GM12878 (cell line): ENCODE results near the gene PPFIBP1. TPM values are rescaled to one million over a fixed set of nuclear protein-coding genes. Genes with fewer than 3 reads are reported as not detected.

Experiments used
- ATAC-seq: fragments of 200-7000 bp; cut with Tn5 transposase; 3 replicates; pipeline ENCODE4 v1.9.1; 2020; ENCODE audit warnings: mild to moderate bottlenecking, moderate library complexity
- BruUV-seq: library from RNA; stranded (reverse); fragments of 400-500 nt; replicated peaks from 2 replicates; lab custom pipeline; 2021; lab: Mats Ljungman, UMichigan
- CTCF ChIA-PET: fragments of 300-600 bp; sonication (Branson Sonifier 250); formaldehyde crosslinking; extraction: SDS; loops from one replicate; lab custom pipeline; 2021; ENCODE audit warnings: inconsistent platforms; lab: Yijun Ruan, JAX
- POLR2A ChIA-PET: fragments of 350-600 bp; formaldehyde crosslinking; extraction: SDS; loops from one replicate; lab custom pipeline; 2021; ENCODE audit warnings: inconsistent platforms; lab: Charles Lee
- RAD21 ChIA-PET: fragments of 300-600 bp; sonication (Branson Sonifier 250); formaldehyde crosslinking; loops from one replicate; lab custom pipeline; 2023; ENCODE audit warnings: antibody characterized with exemption; ENCODE audit not compliant: unreplicated experiment; lab: Charles Lee
- SMC1A ChIA-PET: fragments of 300-600 bp; sonication (Branson Sonifier 250); formaldehyde crosslinking; loops from one replicate; lab custom pipeline; 2023; ENCODE audit not compliant: unreplicated experiment, uncharacterized antibody; lab: Charles Lee
- DNase-seq: peaks from one replicate; pipeline ENCODE4 v3.0.0-alpha.2; 2011; ENCODE audit warnings: low read depth, low spot score
- FAIRE-seq: peaks from 3 replicates; lab custom pipeline; 2011; peaks lifted over from hg19 to GRCh38; lab: Jason Lieb, UNC
- H2AFZ ChIP-seq: 2 replicates; pipeline ENCODE4 v1.6.0; 2011; ENCODE audit warnings: low read depth, low read length, control low read depth; ENCODE audit not compliant: control insufficient read depth
- H3K27ac ChIP-seq: 2 replicates; pipeline ENCODE4 v1.5.1; 2011; ENCODE audit warnings: control low read depth; ENCODE audit not compliant: control insufficient read depth, insufficient read depth
- H3K27me3 ChIP-seq, 2 experiments: replicated peaks in 1 of 2; 2 replicates each; pipeline versions ENCODE4 v1.6.0 to v1.6.1; 2011; ENCODE audit warnings: low read length in 1 of 2; ENCODE audit not compliant: control insufficient read depth in 2 of 2, insufficient read depth in 2 of 2
- H3K36me3 ChIP-seq, 2 experiments: 2 replicates each; pipeline ENCODE4 v1.5.1; 2011; ENCODE audit warnings: low read length in 1 of 2; ENCODE audit not compliant: control insufficient read depth in 2 of 2, insufficient read depth in 2 of 2
- H3K4me1 ChIP-seq: 2 replicates; pipeline ENCODE4 v1.6.1; 2011; ENCODE audit warnings: mild to moderate bottlenecking, low read length, moderate library complexity, mixed read lengths; ENCODE audit not compliant: control insufficient read depth, insufficient read depth
- H3K4me2 ChIP-seq: 2 replicates; pipeline ENCODE4 v1.6.0; 2011; ENCODE audit warnings: control low read depth; ENCODE audit not compliant: control insufficient read depth, insufficient read depth
- H3K4me3 ChIP-seq: fragments of 200-600 bp; sonication (generic); 2 replicates; pipeline ENCODE4 v1.5.1; 2016
- H3K79me2 ChIP-seq: 2 replicates; pipeline ENCODE4 v1.6.0; 2011; ENCODE audit warnings: low read length; ENCODE audit not compliant: control insufficient read depth, insufficient read depth
- H3K9ac ChIP-seq: 2 replicates; pipeline ENCODE4 v1.8.0; 2011; ENCODE audit warnings: low read length, control low read depth, mixed read lengths; ENCODE audit not compliant: control insufficient read depth, insufficient read depth
- H3K9me3 ChIP-seq: replicated peaks from 3 replicates; pipeline ENCODE4 v1.5.1; 2011; ENCODE audit warnings: mild to moderate bottlenecking, low read length; ENCODE audit not compliant: control insufficient read depth, insufficient read depth
- H4K20me1 ChIP-seq: 2 replicates; pipeline ENCODE4 v1.6.0; 2011; ENCODE audit not compliant: control insufficient read depth, insufficient read depth
- CTCF ChIP-seq, 3 experiments: IDR thresholded peaks in 2 of 3; conservative IDR thresholded peaks in 1 of 3; 2 replicates each; pipeline ENCODE4 v1.5.1; 2011; ENCODE audit warnings: low read depth in 3 of 3, low read length in 3 of 3, mild to moderate bottlenecking in 3 of 3, control low read depth in 2 of 3, moderate library complexity in 2 of 3, inconsistent platforms in 1 of 3, mixed read lengths in 1 of 3; ENCODE audit not compliant: control insufficient read depth in 2 of 3, insufficient read depth in 1 of 3; ENCODE audit errors: extremely low read depth in 1 of 3
- DPF2 ChIP-seq: fragments of 450-650 bp; IDR thresholded peaks from 2 replicates; pipeline ENCODE4 v1.6.1; 2017; ENCODE audit warnings: mild to moderate bottlenecking
- KLF5 ChIP-seq: fragments of 450-650 bp; IDR thresholded peaks from 2 replicates; pipeline ENCODE4 v1.6.1; 2014; ENCODE audit warnings: mild to moderate bottlenecking; ENCODE audit not compliant: partially characterized antibody
- PBX3 ChIP-seq: IDR thresholded peaks from 2 replicates; pipeline ENCODE4 v1.6.1; 2011; ENCODE audit warnings: mild to moderate bottlenecking, low read depth, low read length, moderate library complexity; ENCODE audit not compliant: insufficient replicate concordance
- RAD21 ChIP-seq: IDR thresholded peaks from 2 replicates; pipeline ENCODE4 v1.6.1; 2011; ENCODE audit warnings: mild to moderate bottlenecking, low read depth, low read length, moderate library complexity; ENCODE audit not compliant: insufficient read depth
- WRNIP1 ChIP-seq: IDR thresholded peaks from 2 replicates; pipeline ENCODE4 v1.6.1; 2011; ENCODE audit warnings: low read depth, low read length, improper control_type of control experiment, borderline replicate concordance
- ZNF207 ChIP-seq: fragments of 450-650 bp; IDR thresholded peaks from 2 replicates; pipeline ENCODE4 v1.6.1; 2014; ENCODE audit warnings: antibody characterized with exemption, mild to moderate bottlenecking, borderline replicate concordance
- ZNF384 ChIP-seq: IDR thresholded peaks from 2 replicates; pipeline ENCODE4 v1.6.1; 2012; ENCODE audit warnings: low read depth, mild to moderate bottlenecking, low read length, improper control_type of control experiment, borderline replicate concordance
- whole genome bisulfite sequencing: methylation state at CpG from one replicate; pipeline ENCODE4 v1.1.6; 2016; ENCODE audit warnings: low lambda C conversion rate; ENCODE audit not compliant: insufficient replicate concordance, insufficient coverage; ENCODE audit errors: missing lambda C conversion rate; 5-methylcytosine and 5-hydroxymethylcytosine counted together
- in situ Hi-C: fragments of 300-500 bp; cut with MboI; formaldehyde crosslinking; loops from 9 replicates; pipeline ENCODE4 v1.14.3; 2018; ENCODE audit warnings: mixed read lengths
- intact Hi-C: fragments of 100-400 bp; cut with micrococcal nuclease; formaldehyde crosslinking; loops from one replicate; pipeline ENCODE4 v1.14.2; 2022; ENCODE audit not compliant: unreplicated experiment
- polyA plus RNA-seq, 11 experiments: library from polyadenylated mRNA; depleted of rRNA in 4 of 11; unstranded in 6 of 11; stranded (reverse) in 5 of 11; fragments of >200 nt; fragmentation: Nextera tagmentation in 4 of 11; fragmentation: Illumina TruSeq in 1 of 11; extraction: Ambion mirVana in 4 of 11; extraction: Trizol in 1 of 11; gene quantifications; 1 replicate in 1 of 11; 2 replicates in 10 of 11; pipeline versions ENCODE4 v1.2.1 to v1.2.3, GENCODE V29; 2011 to 2016; ENCODE audit warnings: inconsistent platforms in 2 of 11, missing spikeins in 2 of 11, low read depth in 1 of 11
- total RNA-seq, 4 experiments: library from RNA; depleted of rRNA in 3 of 4; stranded (reverse); fragments of >200 nt in 3 of 4; fragmentation: Illumina TruSeq in 1 of 4; extraction: Trizol in 1 of 4; gene quantifications; 2 replicates each; pipeline versions ENCODE4 v1.2.1 to v1.2.3, GENCODE V29; 2013 to 2021

Gene PPFIBP1
- total and polyA plus RNA-seq, 10 of the 15 experiments (the other 5 are each of a cell fraction or from before 2014, with no cell fraction given), result 0.47 to 7.8 (median 3.6) TPM

- Histone ChIP-seq H3K79me2 (no peaks in the 10 kb centered on the region; the same call in 1 of the 2 replicates), H3K27ac (no peak overlapping the region), H3K36me3 (no peaks in the 10 kb centered on the region), H3K27me3 (no peaks in the 10 kb centered on the region), H2AFZ (no peak overlapping the region), H3K9ac (no peak overlapping the region)
- RAD21 ChIA-PET, result interaction anchor here (0.6 kb wide), 1 partner anchor 986 kb away, joined by 3 read pairs; no protein-coding TSS in a partner anchor
- TF ChIP-seq KLF5 (no peak), PBX3 (no peak), RAD21 (peak; percentile 29; the same call in 1 of the 2 replicates), ZNF384 (no peak), WRNIP1 (no peak), CTCF (IDR thresholded peaks at IDR 0.05 in 2 of 3, conservative IDR thresholded peaks at IDR 0.05 in 1 of 3; ENCODE audit: control insufficient read depth in 2 of 3, extremely low read depth in 1 of 3, insufficient read depth in 1 of 3, low read depth in 3 of 3, low read length in 3 of 3) (0 out of 6 replicates have a peak, but pooled peaks of 1 of the 3 experiments have one; percentile 2), ZNF207 (no peak), DPF2 (no peak)
- TF ChIP-seq, all 136 proteins: peak for 2
- no peaks in the 10 kb centered on the region for H4K20me1 ChIP-seq
- BruUV-seq, result no TSS peak
- no peaks in the 10 kb centered on the region for H3K9me3 ChIP-seq
- DNase-seq, result no peak
- no peaks in the 10 kb centered on the region; the same call in 1 of the 2 replicates for H3K4me1 ChIP-seq
- FAIRE-seq, result no peak
- in situ Hi-C loops (no loop called here), intact Hi-C loops (no loop called here)
- POLR2A ChIA-PET, result interaction anchor here (0.6 kb wide), 1 partner anchor 15 kb away, joined by 7 read pairs; no protein-coding TSS in a partner anchor
- no peak for ATAC-seq
- 54% methylated on average over 2 of the region's 2 CpGs for WGBS
- H3K4me3 ChIP-seq, result no peak overlapping the region
- H3K4me2 ChIP-seq, result no peak overlapping the region
- CTCF ChIA-PET, result interaction anchor here (1.4 to 2.1 kb wide), 3 partner anchors 11 to 142 kb away, joined by 4 to 6 read pairs (median 4); no protein-coding TSS in a partner anchor
- SMC1A ChIA-PET, result no interaction called here
Measured at GRCh38 chr12:27566159-27566558, 42.2 kb downstream of the PPFIBP1 start.
